HEK293T (cell line): ENCODE data around the gene UBE4A.

Experiments used
- CTCF ChIA-PET: fragments of 350-600 bp; formaldehyde crosslinking; extraction: SDS; loops from one replicate; lab custom pipeline; 2021; ENCODE audit warnings: antibody characterized with exemption, inconsistent platforms; lab: Yijun Ruan, JAX
- POLR2A ChIA-PET: fragments of 350-600 bp; formaldehyde crosslinking; extraction: SDS; loops from one replicate; lab custom pipeline; 2020; ENCODE audit warnings: antibody characterized with exemption, inconsistent platforms; lab: Yijun Ruan, JAX
- DNase-seq: peaks from one replicate; pipeline ENCODE4 v3.0.0; 2012; ENCODE audit warnings: mixed read lengths; ENCODE audit errors: extremely low spot score
- ARNT ChIP-seq: fragments of 450-650 bp; IDR thresholded peaks from 2 replicates; pipeline ENCODE4 v1.6.1; 2017; ENCODE audit warnings: mild to moderate bottlenecking
- BHLHE40 ChIP-seq: fragments of 450-650 bp; IDR thresholded peaks from 2 replicates; pipeline ENCODE4 v1.6.1; 2016; ENCODE audit warnings: mild to moderate bottlenecking, moderate library complexity, borderline replicate concordance
- CTBP1 ChIP-seq: fragments of 450-650 bp; IDR thresholded peaks from 2 replicates; pipeline ENCODE4 v1.6.1; 2016; ENCODE audit warnings: borderline replicate concordance
- ELF4 ChIP-seq: fragments of 450-650 bp; IDR thresholded peaks from 2 replicates; pipeline ENCODE4 v1.6.1; 2017; ENCODE audit warnings: antibody characterized with exemption
- FOXA1 ChIP-seq: fragments of 450-650 bp; IDR thresholded peaks from 2 replicates; pipeline ENCODE4 v1.6.1; 2016; ENCODE audit warnings: mild to moderate bottlenecking
- FOXK2 ChIP-seq: fragments of 450-650 bp; IDR thresholded peaks from 2 replicates; pipeline ENCODE4 v1.6.1; 2016; ENCODE audit warnings: mild to moderate bottlenecking
- FOXM1 ChIP-seq: fragments of 450-650 bp; IDR thresholded peaks from 2 replicates; pipeline ENCODE4 v1.6.1; 2017; ENCODE audit warnings: mild to moderate bottlenecking, borderline replicate concordance
- HDGF ChIP-seq: fragments of 450-650 bp; IDR thresholded peaks from 2 replicates; pipeline ENCODE4 v1.6.1; 2017; ENCODE audit warnings: antibody characterized with exemption, borderline replicate concordance
- L3MBTL2 ChIP-seq: fragments of 450-650 bp; conservative IDR thresholded peaks from 2 replicates; pipeline ENCODE4 v1.6.1; 2016; ENCODE audit warnings: mild to moderate bottlenecking
- LEF1 ChIP-seq: fragments of 450-650 bp; IDR thresholded peaks from 2 replicates; pipeline ENCODE4 v1.6.1; 2017; ENCODE audit warnings: mild to moderate bottlenecking, borderline replicate concordance
- NFRKB ChIP-seq: fragments of 450-650 bp; IDR thresholded peaks from 2 replicates; pipeline ENCODE4 v1.6.1; 2016; ENCODE audit warnings: mild to moderate bottlenecking, moderate library complexity
- PKNOX1 ChIP-seq: fragments of 450-650 bp; IDR thresholded peaks from 2 replicates; pipeline ENCODE4 v1.6.1; 2016
- SP1 ChIP-seq: fragments of 450-650 bp; IDR thresholded peaks from 2 replicates; pipeline ENCODE4 v1.6.1; 2017
- SUZ12 ChIP-seq: fragments of 450-650 bp; IDR thresholded peaks from 2 replicates; pipeline ENCODE4 v1.6.1; 2016; ENCODE audit warnings: mild to moderate bottlenecking
- TARDBP ChIP-seq: fragments of 450-650 bp; IDR thresholded peaks from 2 replicates; pipeline ENCODE4 v1.6.1; 2016
- ZNF384 ChIP-seq: fragments of 450-650 bp; IDR thresholded peaks from 2 replicates; pipeline ENCODE4 v1.6.1; 2016

The UBE4A gene

GRCh38 chr11:118438314-118438931 is 79.0 kb downstream of the UBE4A start:
- POLR2A ChIA-PET = interaction anchor here (1.0 kb wide), 1 partner anchor 14 kb away, joined by 3 read pairs; no protein-coding TSS in a partner anchor
- CTCF ChIA-PET = no interaction called here
- peak; percentile 54 for DNase-seq
- TF ChIP-seq SUZ12 (no peak), LEF1 (no peak), FOXM1 (no peak), NFRKB (no peak), PKNOX1 (no peak), CTBP1 (no peak), BHLHE40 (no peak), ARNT (no peak)

GRCh38 chr11:118439646-118440045 is 80.2 kb downstream of the UBE4A start:
- TF ChIP-seq CTBP1 = no peak
- TF ChIP-seq PKNOX1 = no peak
- no peak for TF ChIP-seq ELF4
- ChIA-PET CTCF (no interaction called here), POLR2A (interaction anchor here (1.0 kb wide), 1 partner anchor 12 kb away, joined by 3 read pairs; no protein-coding TSS in a partner anchor)
- DNase-seq = no peak

GRCh38 chr11:118441770-118442275 is 82.4 kb downstream of the UBE4A start:
- no peak for DNase-seq
- TF ChIP-seq BHLHE40 (no peak), SUZ12 (no peak), ELF4 (no peak), ZNF384 (no peak), ARNT (no peak), FOXK2 (no peak), TARDBP (no peak), FOXM1 (no peak)
- POLR2A ChIA-PET = no interaction called here
- CTCF ChIA-PET = no interaction called here

- DNase-seq = no peak
- ChIA-PET CTCF (no interaction called here), POLR2A (no interaction called here)
- TF ChIP-seq LEF1 (no peak), FOXM1 (no peak), ARNT (no peak), ZNF384 (no peak), SP1 (no peak), FOXA1 (no peak), L3MBTL2 (no peak), NFRKB (no peak), CTBP1 (no peak), PKNOX1 (no peak), HDGF (no peak), TARDBP (no peak), BHLHE40 (no peak), FOXK2 (no peak), SUZ12 (no peak), ELF4 (no peak)
These were observed 82.9 kb downstream of the UBE4A start for GRCh38 chr11:118442301-118442700.

- CTCF ChIA-PET = interaction anchor here (0.5 kb wide), 1 partner anchor 47 kb away, joined by 3 read pairs; no protein-coding TSS in a partner anchor
- POLR2A ChIA-PET = no interaction called here
- TF ChIP-seq FOXM1 (no peak), ZNF384 (no peak), BHLHE40 (no peak), SP1 (no peak), LEF1 (no peak), ARNT (no peak), SUZ12 (no peak), TARDBP (no peak), ELF4 (no peak), FOXA1 (no peak), HDGF (no peak), PKNOX1 (no peak), NFRKB (no peak), L3MBTL2 (no peak), FOXK2 (no peak), CTBP1 (no peak)
- no peak for DNase-seq
These were observed 83.6 kb downstream of the UBE4A start for GRCh38 chr11:118442908-118443589.
